A673 (cell line): ENCODE data around the gene SMCO1. TPM values are rescaled to one million over a fixed set of nuclear protein-coding genes. Genes with fewer than 3 reads are reported as not detected.

Source experiments
- BruUV-seq: library from RNA; stranded (reverse); fragments of 400-500 nt; replicated peaks from 2 replicates; lab custom pipeline; 2021; lab: Mats Ljungman, UMichigan
- CTCF ChIA-PET: fragments of 300-600 bp; sonication (Branson Sonifier 250); formaldehyde crosslinking; loops from one replicate; lab custom pipeline; 2022; ENCODE audit warnings: antibody characterized with exemption; lab: Charles Lee
- POLR2A ChIA-PET: fragments of 300-600 bp; sonication (Branson Sonifier 250); formaldehyde crosslinking; loops from one replicate; lab custom pipeline; 2022; ENCODE audit warnings: antibody characterized with exemption; ENCODE audit not compliant: low non-redundant PET; lab: Charles Lee
- DNase-seq: peaks from one replicate; pipeline ENCODE4 v3.0.0-alpha.2; 2015; ENCODE audit warnings: low spot score
- H3K27ac ChIP-seq: fragments of 200-600 bp; sonication (generic); 2 replicates; pipeline ENCODE4 v1.5.1; 2016; ENCODE audit warnings: mixed run types, low read depth, mild to moderate bottlenecking, mixed read lengths, antibody characterized with exemption, low read length; ENCODE audit not compliant: poor library complexity, severe bottlenecking
- H3K27me3 ChIP-seq: fragments of 200-600 bp; sonication (generic); replicated peaks from 2 replicates; pipeline ENCODE4 v1.6.1; 2017; ENCODE audit warnings: mixed run types, low read depth, mild to moderate bottlenecking, mixed read lengths, antibody characterized with exemption, low read length; ENCODE audit not compliant: insufficient read depth, poor library complexity
- H3K36me3 ChIP-seq: fragments of 200-600 bp; sonication (generic); 2 replicates; pipeline ENCODE4 v1.6.1; 2016; ENCODE audit warnings: mixed run types, mild to moderate bottlenecking, mixed read lengths, antibody characterized with exemption, low read length; ENCODE audit not compliant: insufficient read depth, poor library complexity, severe bottlenecking
- H3K4me1 ChIP-seq: fragments of 200-600 bp; sonication (generic); 2 replicates; pipeline ENCODE4 v1.6.1; 2017; ENCODE audit warnings: mixed run types, mild to moderate bottlenecking, mixed read lengths, antibody characterized with exemption, low read length; ENCODE audit not compliant: insufficient read depth, poor library complexity, severe bottlenecking
- H3K4me3 ChIP-seq: fragments of 200-600 bp; sonication (generic); 2 replicates; pipeline ENCODE4 v1.5.1; 2016; ENCODE audit warnings: low read depth, mixed run types, mild to moderate bottlenecking, mixed read lengths, low read length; ENCODE audit not compliant: poor library complexity, severe bottlenecking
- H3K9me3 ChIP-seq: fragments of 200-600 bp; sonication (generic); 2 replicates; pipeline ENCODE4 v1.6.1; 2016; ENCODE audit warnings: mixed run types, low read depth, mild to moderate bottlenecking, mixed read lengths, antibody characterized with exemption, low read length; ENCODE audit not compliant: poor library complexity, severe bottlenecking
- EZH2 ChIP-seq: fragments of 200-600 bp; sonication (generic); IDR thresholded peaks from 2 replicates; pipeline ENCODE4 v1.6.1; 2017; ENCODE audit warnings: borderline replicate concordance, low read depth, mild to moderate bottlenecking, mixed read lengths, antibody characterized with exemption, low read length; ENCODE audit not compliant: poor library complexity, severe bottlenecking
- intact Hi-C: fragments of 100-400 bp; cut with micrococcal nuclease; formaldehyde crosslinking; loops from one replicate; pipeline ENCODE4 v1.10.0; 2022; ENCODE audit not compliant: unreplicated experiment
- total RNA-seq: library from RNA; stranded (reverse); gene quantifications from 2 replicates; pipeline ENCODE4 v1.2.3, GENCODE V29; 2021
- TF ChIP-seq, protein P1 (sequence below): fragments of 300-800, 200-600 bp; sonication (generic); conservative IDR thresholded peaks from 2 replicates; pipeline ENCODE4 v1.5.1; 2017; ENCODE audit warnings: low read depth, mild to moderate bottlenecking, antibody characterized with exemption, low read length, moderate library complexity, mixed read lengths

The SMCO1 gene
- total RNA-seq, 1 experiment from 2014 or later, result not detected

DNA sequence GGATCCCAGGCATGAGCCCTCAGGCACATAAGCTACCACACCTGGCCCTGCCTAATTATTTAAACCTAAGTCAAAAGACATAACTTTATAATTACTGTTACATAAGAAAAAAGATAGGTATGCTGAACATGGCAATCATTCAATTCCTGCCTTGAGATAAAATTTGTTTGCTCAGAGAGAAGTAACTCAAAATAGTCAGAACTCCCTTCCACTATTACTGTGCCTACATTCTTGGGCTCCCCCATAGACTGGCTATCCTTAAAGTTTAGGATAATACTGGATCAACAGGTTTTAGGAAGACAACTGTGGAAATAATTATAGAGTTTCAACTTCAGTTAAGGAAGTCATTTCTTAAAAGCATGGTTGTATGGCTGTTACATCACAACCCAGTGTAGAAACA is 43.3 kb upstream of the SMCO1 start:
- no TSS peak for BruUV-seq
- CTCF ChIA-PET, result no interaction called here
- Histone ChIP-seq H3K4me1 (peaks cover 4% of the 10 kb centered on the region), H3K36me3 (peaks cover 9% of the 10 kb centered on the region), H3K27ac (no peak overlapping the region), H3K4me3 (no peak overlapping the region), H3K9me3 (no peaks in the 10 kb centered on the region), H3K27me3 (no peaks in the 10 kb centered on the region)
- intact Hi-C loops, result no loop called here
- no peak for DNase-seq
- TF ChIP-seq EZH2, result no peak
- TF ChIP-seq, protein P1, sequence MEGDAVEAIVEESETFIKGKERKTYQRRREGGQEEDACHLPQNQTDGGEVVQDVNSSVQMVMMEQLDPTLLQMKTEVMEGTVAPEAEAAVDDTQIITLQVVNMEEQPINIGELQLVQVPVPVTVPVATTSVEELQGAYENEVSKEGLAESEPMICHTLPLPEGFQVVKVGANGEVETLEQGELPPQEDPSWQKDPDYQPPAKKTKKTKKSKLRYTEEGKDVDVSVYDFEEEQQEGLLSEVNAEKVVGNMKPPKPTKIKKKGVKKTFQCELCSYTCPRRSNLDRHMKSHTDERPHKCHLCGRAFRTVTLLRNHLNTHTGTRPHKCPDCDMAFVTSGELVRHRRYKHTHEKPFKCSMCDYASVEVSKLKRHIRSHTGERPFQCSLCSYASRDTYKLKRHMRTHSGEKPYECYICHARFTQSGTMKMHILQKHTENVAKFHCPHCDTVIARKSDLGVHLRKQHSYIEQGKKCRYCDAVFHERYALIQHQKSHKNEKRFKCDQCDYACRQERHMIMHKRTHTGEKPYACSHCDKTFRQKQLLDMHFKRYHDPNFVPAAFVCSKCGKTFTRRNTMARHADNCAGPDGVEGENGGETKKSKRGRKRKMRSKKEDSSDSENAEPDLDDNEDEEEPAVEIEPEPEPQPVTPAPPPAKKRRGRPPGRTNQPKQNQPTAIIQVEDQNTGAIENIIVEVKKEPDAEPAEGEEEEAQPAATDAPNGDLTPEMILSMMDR, result no peak
- POLR2A ChIA-PET, result no interaction called here

DNA sequence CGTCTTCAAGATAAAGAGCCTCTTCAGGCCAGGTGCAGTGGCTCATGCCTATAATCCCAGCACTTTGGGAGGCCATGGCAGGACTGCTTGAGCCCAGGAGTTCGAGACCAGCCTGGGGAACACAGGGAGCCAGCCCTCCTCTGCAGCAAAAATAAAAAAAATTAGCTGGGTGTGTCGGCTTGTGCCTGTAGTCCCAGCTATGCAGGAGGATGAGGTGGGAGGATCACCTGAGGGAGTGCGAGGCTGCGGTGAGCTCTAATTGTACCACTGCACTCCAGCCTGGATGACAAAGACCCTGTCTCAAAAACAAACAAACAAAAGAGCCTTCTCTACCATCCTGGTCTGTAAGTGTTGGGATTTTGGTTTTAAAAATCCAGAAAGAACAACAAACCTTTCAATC is 42.1 kb upstream of the SMCO1 start:
- POLR2A ChIA-PET, result no interaction called here
- intact Hi-C loops, result no loop called here
- no peaks in the 10 kb centered on the region for H3K27me3 ChIP-seq
- no peaks in the 10 kb centered on the region for H3K9me3 ChIP-seq
- BruUV-seq, result no TSS peak
- H3K36me3 ChIP-seq, result peaks cover 9% of the 10 kb centered on the region
- no peak for DNase-seq
- TF ChIP-seq, protein P1, result no peak
- TF ChIP-seq EZH2, result no peak
- CTCF ChIA-PET, result interaction anchor here (0.6 kb wide), 1 partner anchor 272 kb away, joined by 3 read pairs; no protein-coding TSS in a partner anchor
- H3K27ac ChIP-seq, result no peak overlapping the region
- no peak overlapping the region for H3K4me3 ChIP-seq
- H3K4me1 ChIP-seq, result no peaks in the 10 kb centered on the region

DNA sequence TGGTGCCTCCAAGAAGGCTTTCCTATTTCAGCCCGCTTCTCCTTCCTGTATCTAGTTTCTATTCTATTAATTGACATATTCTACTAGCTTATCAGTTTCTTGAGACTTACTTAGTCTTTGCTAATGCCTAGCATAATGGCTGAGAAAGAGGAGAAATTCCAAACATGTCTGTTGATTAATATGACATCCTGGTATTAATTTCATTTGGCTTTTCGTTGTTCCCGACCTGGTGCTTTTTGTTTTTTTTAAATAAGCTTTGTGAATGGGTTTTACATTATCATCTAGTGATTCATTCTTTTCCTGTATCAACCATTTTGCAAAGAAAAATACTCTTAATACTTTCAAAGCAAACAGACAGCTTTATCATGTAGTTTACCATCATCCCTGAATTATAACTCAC is 40.1 kb upstream of the SMCO1 start:
- BruUV-seq, result no TSS peak
- POLR2A ChIA-PET, result no interaction called here
- no peaks in the 10 kb centered on the region for H3K27me3 ChIP-seq
- CTCF ChIA-PET, result no interaction called here
- H3K4me1 ChIP-seq, result no peaks in the 10 kb centered on the region
- intact Hi-C loops, result no loop called here
- no peak for DNase-seq
- H3K36me3 ChIP-seq, result no peaks in the 10 kb centered on the region
- H3K4me3 ChIP-seq, result no peak overlapping the region
- H3K27ac ChIP-seq, result no peak overlapping the region
- TF ChIP-seq, protein P1, result no peak
- TF ChIP-seq EZH2, result no peak
- no peaks in the 10 kb centered on the region for H3K9me3 ChIP-seq
